Subcutaneous adipose tissue (tissue), 4 donors: ENCODE results near the gene RGS16. TPM values are rescaled to one million over a fixed set of nuclear protein-coding genes. Genes with fewer than 3 reads are reported as not detected.

Experiments
- total RNA-seq, 4 donors: library from RNA; depleted of rRNA; stranded (reverse); fragments of >200 nt; gene quantifications; one replicate each; pipeline ENCODE4 v1.1.0, GENCODE V29; 2016
- TF ChIP-seq, protein P1 (sequence below): fragments of 450-650 bp; IDR thresholded peaks from one replicate; pipeline ENCODE4 v1.5.1; 2016; ENCODE audit warnings: low read depth, mild to moderate bottlenecking, control low read depth, antibody characterized with exemption, moderate library complexity

Gene RGS16
- total RNA-seq, 4 donors from 2014 or later, result 0.49 to 0.88 (median 0.80) TPM

DNA sequence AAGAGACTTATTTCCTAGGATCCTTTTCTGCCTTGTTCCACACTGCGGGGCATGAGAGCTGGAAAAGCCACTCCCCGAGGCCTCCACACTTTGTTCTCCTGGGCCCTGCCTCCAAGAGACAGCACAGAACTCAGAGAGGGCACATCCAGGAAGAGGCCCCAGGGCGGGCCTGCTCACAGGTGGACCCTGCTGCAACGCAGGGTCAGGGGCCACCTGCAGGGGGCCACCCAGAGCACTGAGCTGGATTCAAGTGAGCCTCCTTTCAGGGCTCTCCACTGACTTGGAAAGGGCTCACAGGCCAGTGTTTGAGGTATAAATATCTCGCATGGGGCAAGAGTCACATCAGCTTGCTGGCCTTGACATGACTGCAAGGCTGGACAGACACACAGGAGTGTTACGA lies 4.8 kb downstream of the RGS16 start:
- TF ChIP-seq, protein P1, sequence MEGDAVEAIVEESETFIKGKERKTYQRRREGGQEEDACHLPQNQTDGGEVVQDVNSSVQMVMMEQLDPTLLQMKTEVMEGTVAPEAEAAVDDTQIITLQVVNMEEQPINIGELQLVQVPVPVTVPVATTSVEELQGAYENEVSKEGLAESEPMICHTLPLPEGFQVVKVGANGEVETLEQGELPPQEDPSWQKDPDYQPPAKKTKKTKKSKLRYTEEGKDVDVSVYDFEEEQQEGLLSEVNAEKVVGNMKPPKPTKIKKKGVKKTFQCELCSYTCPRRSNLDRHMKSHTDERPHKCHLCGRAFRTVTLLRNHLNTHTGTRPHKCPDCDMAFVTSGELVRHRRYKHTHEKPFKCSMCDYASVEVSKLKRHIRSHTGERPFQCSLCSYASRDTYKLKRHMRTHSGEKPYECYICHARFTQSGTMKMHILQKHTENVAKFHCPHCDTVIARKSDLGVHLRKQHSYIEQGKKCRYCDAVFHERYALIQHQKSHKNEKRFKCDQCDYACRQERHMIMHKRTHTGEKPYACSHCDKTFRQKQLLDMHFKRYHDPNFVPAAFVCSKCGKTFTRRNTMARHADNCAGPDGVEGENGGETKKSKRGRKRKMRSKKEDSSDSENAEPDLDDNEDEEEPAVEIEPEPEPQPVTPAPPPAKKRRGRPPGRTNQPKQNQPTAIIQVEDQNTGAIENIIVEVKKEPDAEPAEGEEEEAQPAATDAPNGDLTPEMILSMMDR, result no peak

DNA sequence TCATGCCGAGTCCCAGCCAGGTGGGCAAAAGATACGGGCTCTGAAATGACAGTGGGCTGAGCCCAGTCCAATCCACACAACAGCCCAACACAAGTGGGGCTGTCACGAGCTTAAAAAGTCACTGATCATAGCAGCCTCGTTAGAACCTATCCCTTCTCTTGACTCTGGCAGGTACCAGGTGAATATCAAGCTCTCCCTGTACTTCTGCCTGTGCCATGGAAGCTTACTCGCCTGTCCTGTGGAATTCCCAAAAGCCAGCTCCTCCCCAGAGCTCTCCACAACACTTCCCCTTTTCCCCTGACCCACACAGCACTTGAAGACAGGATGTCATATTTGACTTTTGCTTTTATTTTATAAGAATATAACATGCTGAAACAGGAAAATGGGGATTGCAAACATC lies 5.9 kb downstream of the RGS16 start:
- TF ChIP-seq, protein P1, result no peak

DNA sequence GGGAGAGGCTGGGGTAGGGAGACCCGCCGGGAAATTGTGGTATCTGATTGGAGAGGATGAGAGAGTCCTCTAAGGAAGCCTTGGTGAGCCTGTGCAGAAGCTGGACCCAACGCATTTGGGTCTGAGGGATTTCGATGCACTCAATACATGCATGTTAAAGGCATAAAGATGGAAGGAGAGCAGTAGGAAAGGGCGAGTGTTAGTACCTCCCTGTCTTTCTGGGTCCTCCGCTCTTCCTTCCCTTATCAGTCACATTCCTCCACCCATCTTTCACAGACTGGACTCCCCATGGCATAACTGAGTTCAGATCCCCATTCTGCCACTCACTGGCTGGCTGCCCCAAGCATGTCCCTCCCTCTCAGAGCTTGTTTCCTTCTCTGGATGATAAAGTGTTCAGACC lies 7.3 kb downstream of the RGS16 start:
- TF ChIP-seq, protein P1, result no peak

DNA sequence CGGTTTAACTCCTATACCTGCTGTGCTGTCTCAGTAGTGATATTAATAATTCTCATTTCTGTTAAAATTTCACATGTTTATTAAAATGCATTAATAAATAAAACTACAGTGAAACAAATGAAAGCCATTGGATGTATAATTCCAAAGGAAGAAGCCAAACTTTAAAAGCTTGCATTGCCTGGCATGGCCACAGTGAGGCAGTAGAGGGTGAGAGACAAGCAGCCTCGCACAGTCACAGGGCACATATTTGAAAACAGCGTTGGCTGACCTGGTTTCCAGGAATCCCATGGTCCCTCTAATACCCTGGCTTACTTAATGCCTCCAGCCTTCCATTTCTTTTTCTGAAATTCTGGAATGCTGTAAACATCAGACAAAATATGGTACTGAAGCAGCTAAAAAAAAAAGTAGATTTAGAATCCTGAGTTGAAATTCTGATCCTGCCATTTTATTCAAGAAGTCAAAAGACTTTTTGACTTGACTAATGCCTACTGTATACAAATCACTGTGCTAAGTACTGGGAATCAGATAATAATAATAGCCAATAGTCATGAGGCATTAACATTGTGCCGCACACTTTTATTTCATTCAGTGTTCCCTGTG lies 8.4 kb downstream of the RGS16 start:
- TF ChIP-seq, protein P1, result no peak

DNA sequence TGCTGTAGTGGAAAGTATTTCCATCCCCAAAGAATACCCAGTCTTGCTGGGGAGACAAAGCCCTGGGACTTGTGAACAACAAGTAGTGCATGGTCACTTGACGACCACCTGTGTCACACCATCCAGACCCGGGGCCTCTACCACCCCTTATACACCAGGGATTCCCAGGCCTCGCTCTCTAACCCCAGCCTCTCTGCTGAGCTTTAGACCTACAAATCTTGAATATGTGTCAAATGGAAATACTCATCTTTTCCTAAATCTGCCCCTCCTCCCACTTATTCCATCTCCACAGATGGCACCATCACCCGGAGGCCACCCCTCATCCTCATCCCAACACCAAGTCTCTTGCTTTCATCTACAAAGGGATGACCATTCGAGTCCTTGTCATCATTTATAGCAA lies 14.3 kb downstream of the RGS16 start:
- TF ChIP-seq, protein P1, result no peak

DNA sequence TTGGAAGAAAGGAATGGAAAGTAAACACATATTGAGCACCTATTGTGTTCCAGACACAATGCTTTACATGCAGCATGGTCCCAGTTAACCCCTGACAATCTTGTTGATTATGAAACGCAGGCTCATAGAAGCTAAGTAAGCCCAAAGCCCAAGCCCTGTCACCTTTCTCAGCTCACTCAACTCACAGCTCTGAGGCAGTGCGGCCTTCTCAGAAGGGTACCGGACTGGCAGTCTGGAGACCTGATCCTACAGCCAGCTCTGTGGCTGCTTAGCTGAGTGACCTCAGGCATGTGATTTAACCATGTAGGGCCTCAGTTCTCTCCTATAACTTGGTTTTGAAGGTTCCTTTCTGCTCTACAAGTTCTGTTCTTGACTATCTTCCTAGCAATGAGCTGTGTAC lies 14.7 kb downstream of the RGS16 start:
- TF ChIP-seq, protein P1, result no peak

DNA sequence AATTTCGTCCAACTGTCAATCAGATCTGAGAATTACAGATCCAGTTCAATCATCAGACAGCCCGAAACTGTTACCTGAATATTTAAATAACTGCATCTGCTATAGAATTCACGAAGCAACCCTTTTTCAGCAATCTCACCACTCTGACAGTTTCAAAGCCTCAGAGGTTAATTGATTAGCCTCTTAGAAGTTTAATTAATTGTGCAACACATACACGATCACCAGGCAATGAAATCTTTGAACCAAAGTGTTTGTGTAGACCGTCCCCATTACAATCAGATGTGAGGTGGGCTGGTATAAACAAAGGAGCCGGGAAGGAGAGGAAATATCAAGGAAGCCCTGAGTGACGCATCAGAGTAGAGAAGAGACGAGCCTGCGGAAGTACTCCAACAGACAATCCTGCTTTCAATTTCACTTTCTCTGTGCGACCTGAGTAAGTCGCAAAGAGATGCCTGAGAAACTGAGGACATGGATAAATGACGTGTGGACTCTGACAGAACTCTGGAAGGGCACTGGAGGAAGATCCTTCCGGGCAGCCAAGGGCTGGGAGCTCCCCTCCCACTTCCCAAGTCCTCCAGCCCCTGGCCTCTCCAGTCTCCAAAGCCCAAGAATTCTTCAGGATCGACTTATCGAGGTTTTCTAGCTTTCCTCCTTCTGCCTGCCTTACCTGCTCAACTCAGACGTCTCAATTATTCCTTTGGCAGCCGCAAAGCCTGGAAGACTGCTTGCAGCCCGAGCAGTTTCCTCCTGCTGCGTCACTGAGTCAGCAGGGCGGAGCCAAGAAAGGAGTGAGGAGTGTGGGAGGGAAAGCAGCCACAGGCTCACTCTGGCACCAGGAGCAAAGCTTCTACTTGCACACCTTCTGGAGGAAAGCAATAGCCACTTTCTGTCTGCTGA lies 15.4 kb downstream of the RGS16 start, which contains the start of gene RNASEL:
RNASEL (minus strand) TSS at position 757 of the 897 bp plus-strand sequence. CDS start 2,450 bp downstream, outside the sequence.
- TF ChIP-seq, protein P1, result no peak
